Parathyroid adenoma (tissue), 2 donors: ENCODE measurements around the gene RASAL2.

Source experiments
- H2AFZ ChIP-seq: fragments of 300-600 bp; sonication (generic); one replicate; pipeline ENCODE4 v1.7.0; 2017; ENCODE audit warnings: antibody characterized with exemption, mild to moderate bottlenecking
- H3K27ac ChIP-seq: fragments of 300-600 bp; sonication (generic); one replicate; pipeline ENCODE4 v1.7.0; 2017
- H3K27me3 ChIP-seq: fragments of 300-600 bp; sonication (generic); one replicate; pipeline ENCODE4 v1.7.0; 2017; ENCODE audit warnings: low read length; ENCODE audit not compliant: control insufficient read depth, insufficient read depth
- H3K36me3 ChIP-seq: fragments of 300-600 bp; sonication (generic); one replicate; pipeline ENCODE4 v1.7.0; 2017; ENCODE audit warnings: low read length; ENCODE audit not compliant: control insufficient read depth, insufficient read depth
- H3K4me1 ChIP-seq: fragments of 300-600 bp; sonication (generic); one replicate; pipeline ENCODE4 v1.7.0; 2017; ENCODE audit warnings: control low read depth
- H3K4me2 ChIP-seq: fragments of 300-600 bp; sonication (generic); one replicate; pipeline ENCODE4 v1.7.0; 2017; ENCODE audit warnings: low read length
- H3K4me3 ChIP-seq: fragments of 300-600 bp; sonication (generic); one replicate; pipeline ENCODE4 v1.7.0; 2017; ENCODE audit warnings: low read depth, low read length
- H3K79me2 ChIP-seq: fragments of 300-600 bp; sonication (generic); one replicate; pipeline ENCODE4 v1.7.0; 2017; ENCODE audit warnings: control low read depth
- H3K9ac ChIP-seq: fragments of 300-600 bp; sonication (generic); one replicate; pipeline ENCODE4 v1.7.0; 2017; ENCODE audit warnings: mild to moderate bottlenecking
- H3K9me3 ChIP-seq: fragments of 300-600 bp; sonication (generic); one replicate; pipeline ENCODE4 v1.7.0; 2017; ENCODE audit warnings: low read length; ENCODE audit not compliant: control insufficient read depth
- TF ChIP-seq, protein P1 (sequence below): fragments of 300-600 bp; sonication (generic); IDR thresholded peaks from one replicate; pipeline ENCODE4 v1.7.0; 2017; ENCODE audit warnings: antibody characterized with exemption, mild to moderate bottlenecking
- donor health status: primary hyperparathyroidism.

The RASAL2 gene

DNA sequence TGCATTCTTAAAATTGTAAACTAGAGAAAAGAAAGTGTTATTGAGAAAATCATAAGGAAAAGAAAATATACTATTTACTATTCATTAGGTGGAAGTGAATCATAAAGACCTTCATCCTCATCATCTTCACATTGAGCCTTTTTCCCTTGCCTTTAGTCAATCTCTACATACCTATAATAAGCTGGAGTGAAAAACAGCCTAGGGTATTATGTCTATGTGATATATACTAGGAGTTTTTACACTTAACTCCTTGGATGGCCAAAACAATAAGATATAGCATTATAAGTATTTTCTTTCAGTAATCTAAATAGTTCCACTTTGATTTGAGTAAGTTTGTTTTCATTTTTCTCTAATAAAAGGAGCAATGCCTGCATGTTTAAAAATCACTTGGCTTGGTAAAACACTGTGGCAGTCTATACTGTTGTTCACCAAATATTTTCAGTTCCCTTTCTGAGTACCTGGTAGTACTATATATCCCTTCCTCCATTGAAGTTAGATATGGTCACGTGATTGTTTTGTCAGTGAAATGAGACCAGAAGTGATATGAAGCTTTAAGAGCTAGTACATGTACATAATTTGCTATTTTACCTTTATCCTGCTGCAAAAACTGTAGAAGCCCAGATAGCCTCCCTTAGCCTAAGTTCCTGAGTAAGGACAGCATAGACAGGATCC is 324.5 kb downstream of the RASAL2 start:
- Histone ChIP-seq H3K4me2 (no peak overlapping the region), H3K4me3 (no peak overlapping the region), H3K27ac (no peak overlapping the region), H3K9ac (no peak overlapping the region), H3K27me3 (no peaks in the 10 kb centered on the region), H3K9me3 (no peaks in the 10 kb centered on the region), H2AFZ (no peak overlapping the region), H3K4me1 (peaks cover 9% of the 10 kb centered on the region), H3K36me3 (no peaks in the 10 kb centered on the region), H3K79me2 (no peaks in the 10 kb centered on the region)
- TF ChIP-seq, protein P1, sequence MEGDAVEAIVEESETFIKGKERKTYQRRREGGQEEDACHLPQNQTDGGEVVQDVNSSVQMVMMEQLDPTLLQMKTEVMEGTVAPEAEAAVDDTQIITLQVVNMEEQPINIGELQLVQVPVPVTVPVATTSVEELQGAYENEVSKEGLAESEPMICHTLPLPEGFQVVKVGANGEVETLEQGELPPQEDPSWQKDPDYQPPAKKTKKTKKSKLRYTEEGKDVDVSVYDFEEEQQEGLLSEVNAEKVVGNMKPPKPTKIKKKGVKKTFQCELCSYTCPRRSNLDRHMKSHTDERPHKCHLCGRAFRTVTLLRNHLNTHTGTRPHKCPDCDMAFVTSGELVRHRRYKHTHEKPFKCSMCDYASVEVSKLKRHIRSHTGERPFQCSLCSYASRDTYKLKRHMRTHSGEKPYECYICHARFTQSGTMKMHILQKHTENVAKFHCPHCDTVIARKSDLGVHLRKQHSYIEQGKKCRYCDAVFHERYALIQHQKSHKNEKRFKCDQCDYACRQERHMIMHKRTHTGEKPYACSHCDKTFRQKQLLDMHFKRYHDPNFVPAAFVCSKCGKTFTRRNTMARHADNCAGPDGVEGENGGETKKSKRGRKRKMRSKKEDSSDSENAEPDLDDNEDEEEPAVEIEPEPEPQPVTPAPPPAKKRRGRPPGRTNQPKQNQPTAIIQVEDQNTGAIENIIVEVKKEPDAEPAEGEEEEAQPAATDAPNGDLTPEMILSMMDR = no peak

DNA sequence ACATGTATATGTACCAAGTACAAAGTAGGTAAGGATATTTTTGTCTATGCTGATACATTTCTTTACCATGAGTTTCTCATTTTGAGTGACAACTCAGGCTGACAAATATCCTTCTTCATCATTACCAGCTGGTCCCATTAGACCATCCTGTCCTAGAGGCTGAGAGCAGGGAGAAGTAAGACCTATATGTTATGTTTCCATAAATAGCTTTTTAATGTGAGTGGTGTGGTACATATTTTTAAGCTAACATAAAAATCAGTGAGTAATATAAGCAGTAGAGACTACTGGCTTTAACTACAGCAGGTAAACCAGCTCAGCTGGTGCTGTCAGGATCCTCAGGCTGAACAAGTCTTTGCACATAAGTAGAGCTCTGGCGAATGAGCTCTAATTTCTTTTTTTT is 340.5 kb downstream of the RASAL2 start:
- no peaks in the 10 kb centered on the region for H3K79me2 ChIP-seq
- no peak overlapping the region for H3K9ac ChIP-seq
- H3K9me3 ChIP-seq = no peaks in the 10 kb centered on the region
- TF ChIP-seq, protein P1 = no peak
- H3K27me3 ChIP-seq = no peaks in the 10 kb centered on the region
- H3K27ac ChIP-seq = no peak overlapping the region
- H3K4me2 ChIP-seq = no peak overlapping the region
- no peak overlapping the region for H2AFZ ChIP-seq
- peaks cover 8% of the 10 kb centered on the region for H3K4me1 ChIP-seq
- H3K36me3 ChIP-seq = no peaks in the 10 kb centered on the region
- H3K4me3 ChIP-seq = no peak overlapping the region

DNA sequence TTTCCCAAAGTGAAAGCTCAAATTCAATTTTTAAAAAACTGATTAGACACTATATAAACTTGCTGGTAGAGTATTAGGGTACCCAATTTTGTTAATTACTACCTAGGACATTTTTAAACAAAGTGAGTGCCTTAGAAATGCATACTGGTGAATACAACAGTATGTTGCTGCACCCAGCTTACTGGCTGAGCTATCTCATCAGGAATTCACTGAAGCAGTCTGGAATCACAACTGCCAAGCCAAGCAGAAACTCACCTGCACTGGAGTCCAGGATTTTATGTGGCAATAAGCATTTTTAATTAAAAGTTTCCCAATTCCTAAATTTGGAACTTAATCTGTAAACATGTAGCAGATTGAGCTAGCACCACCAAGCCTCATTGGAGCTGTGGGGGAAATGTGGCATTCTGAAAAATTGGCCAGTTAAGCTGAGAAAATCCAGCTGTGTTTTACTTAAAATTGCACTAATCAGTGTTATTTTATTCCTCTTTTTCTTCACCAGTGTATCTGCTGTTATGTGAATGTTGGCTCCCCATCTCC is 341.1 kb downstream of the RASAL2 start:
- peaks cover 8% of the 10 kb centered on the region for H3K4me1 ChIP-seq
- peak overlapping the region; percentile 28 for H3K4me3 ChIP-seq
- no peaks in the 10 kb centered on the region for H3K79me2 ChIP-seq
- no peaks in the 10 kb centered on the region for H3K36me3 ChIP-seq
- TF ChIP-seq, protein P1 = no peak
- no peaks in the 10 kb centered on the region for H3K27me3 ChIP-seq
- H3K4me2 ChIP-seq = peak overlapping the region; percentile 40
- H3K27ac ChIP-seq = peak overlapping the region; percentile 69
- no peak overlapping the region for H3K9ac ChIP-seq
- H2AFZ ChIP-seq = peak overlapping the region; percentile 15
- H3K9me3 ChIP-seq = no peaks in the 10 kb centered on the region

DNA sequence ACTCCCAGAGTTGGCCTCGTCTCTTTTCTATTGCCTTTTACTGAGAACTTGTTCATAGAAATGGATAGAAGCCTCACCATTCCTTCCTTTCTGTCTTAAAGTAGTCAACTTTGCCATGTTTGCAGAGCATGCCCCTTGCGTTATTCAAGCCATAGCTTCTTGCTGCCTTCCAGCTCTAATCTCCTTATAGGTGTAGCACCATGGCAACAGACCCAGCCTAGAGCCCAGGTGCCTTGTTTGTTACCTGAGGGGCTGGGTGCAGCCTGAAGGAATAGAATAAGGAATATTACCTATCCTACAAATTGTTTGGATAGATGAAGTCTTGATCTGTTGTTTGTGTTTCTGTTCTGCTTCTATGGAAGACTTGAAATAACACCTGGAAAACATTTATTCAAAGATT is 343.0 kb downstream of the RASAL2 start:
- peaks cover 8% of the 10 kb centered on the region for H3K4me1 ChIP-seq
- no peaks in the 10 kb centered on the region for H3K79me2 ChIP-seq
- no peaks in the 10 kb centered on the region for H3K36me3 ChIP-seq
- no peak overlapping the region for H3K9ac ChIP-seq
- no peaks in the 10 kb centered on the region for H3K27me3 ChIP-seq
- peak overlapping the region; percentile 12 for H3K4me3 ChIP-seq
- H3K9me3 ChIP-seq = no peaks in the 10 kb centered on the region
- H3K4me2 ChIP-seq = peak overlapping the region; percentile 37
- TF ChIP-seq, protein P1 = no peak
- H3K27ac ChIP-seq = peak overlapping the region; percentile 69
- no peak overlapping the region for H2AFZ ChIP-seq

DNA sequence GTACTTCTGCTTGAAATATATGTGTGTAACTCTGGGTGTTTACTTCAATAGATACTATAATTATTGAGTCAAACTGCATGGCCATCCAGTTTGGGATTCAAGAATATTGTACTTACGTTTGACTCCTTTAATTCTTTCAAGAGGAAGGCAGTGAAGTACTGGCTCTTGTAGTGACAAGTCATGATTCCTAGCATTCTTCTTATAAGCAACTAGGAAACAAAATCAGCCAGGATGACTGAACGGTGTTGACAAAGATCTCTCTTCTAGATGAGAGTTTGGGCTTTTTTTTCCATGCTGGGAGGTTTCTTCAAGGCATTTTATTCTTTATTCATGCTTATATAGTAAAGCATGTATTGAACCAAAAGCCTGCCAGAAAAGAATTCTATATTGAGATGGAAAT is 344.5 kb downstream of the RASAL2 start:
- H3K27me3 ChIP-seq = no peaks in the 10 kb centered on the region
- peaks cover 8% of the 10 kb centered on the region for H3K4me1 ChIP-seq
- no peaks in the 10 kb centered on the region for H3K36me3 ChIP-seq
- no peak overlapping the region for H2AFZ ChIP-seq
- H3K4me3 ChIP-seq = peak overlapping the region; percentile 8
- peak overlapping the region; percentile 31 for H3K4me2 ChIP-seq
- no peak overlapping the region for H3K9ac ChIP-seq
- H3K27ac ChIP-seq = peak overlapping the region; percentile 57
- TF ChIP-seq, protein P1 = no peak
- H3K79me2 ChIP-seq = no peaks in the 10 kb centered on the region
- no peaks in the 10 kb centered on the region for H3K9me3 ChIP-seq
